Panc1 (cell line): ENCODE results near the gene KCNIP4. TPM values are rescaled to one million over a fixed set of nuclear protein-coding genes. Genes with fewer than 3 reads are reported as not detected.

Experiments used
- ATAC-seq: fragments of 200-7000 bp; cut with Tn5 transposase; 2 replicates; pipeline ENCODE4 v1.9.1; 2020; ENCODE audit warnings: mild to moderate bottlenecking, moderate library complexity
- BruUV-seq: library from RNA; stranded (reverse); fragments of 400-500 nt; replicated peaks from 2 replicates; lab custom pipeline; 2021; lab: Mats Ljungman, UMichigan
- CTCF ChIA-PET: fragments of 300-600 bp; sonication (Branson Sonifier 250); formaldehyde crosslinking; loops from one replicate; lab custom pipeline; 2022; ENCODE audit warnings: antibody characterized with exemption; lab: Charles Lee
- POLR2A ChIA-PET: fragments of 300-600 bp; sonication (Branson Sonifier 250); formaldehyde crosslinking; loops from one replicate; lab custom pipeline; 2022; ENCODE audit warnings: antibody characterized with exemption; lab: Charles Lee
- DNase-seq: peaks from one replicate; pipeline ENCODE4 v3.0.0-alpha.2; 2010; ENCODE audit warnings: low read depth, low spot score
- H3K27ac ChIP-seq: 2 replicates; pipeline ENCODE4 v1.5.1; 2011; ENCODE audit warnings: mild to moderate bottlenecking, low read length, inconsistent platforms
- H3K27me3 ChIP-seq: fragments of 200-500 bp; sonication (Bioruptor generic); 2 replicates; pipeline ENCODE4 v1.6.0; 2014; ENCODE audit warnings: low read length, inconsistent platforms; ENCODE audit not compliant: control insufficient read depth, insufficient read depth
- H3K36me3 ChIP-seq: fragments of 200-500 bp; sonication (Bioruptor generic); 2 replicates; pipeline ENCODE4 v1.5.1; 2014; ENCODE audit warnings: inconsistent platforms, mild to moderate bottlenecking, low read length, moderate library complexity; ENCODE audit not compliant: control insufficient read depth, insufficient read depth
- H3K4me1 ChIP-seq: 2 replicates; pipeline ENCODE4 v1.5.1; 2011; ENCODE audit warnings: inconsistent platforms, mild to moderate bottlenecking, low read length, moderate library complexity; ENCODE audit not compliant: control insufficient read depth, insufficient read depth
- H3K4me3 ChIP-seq, 2 experiments: 2 replicates each; pipeline ENCODE4 v1.5.1; 2011 to 2012; ENCODE audit warnings: low read depth in 2 of 2, low read length in 2 of 2, mild to moderate bottlenecking in 2 of 2, inconsistent platforms in 1 of 2, moderate library complexity in 1 of 2
- H3K9me3 ChIP-seq: fragments of 200-500 bp; sonication (Bioruptor generic); 2 replicates; pipeline ENCODE4 v1.5.1; 2014; ENCODE audit warnings: low read depth, mild to moderate bottlenecking, inconsistent platforms, low read length, moderate library complexity; ENCODE audit not compliant: control insufficient read depth, insufficient read depth
- CTCF ChIP-seq: fragments of 450-650 bp; IDR thresholded peaks from 2 replicates; pipeline ENCODE4 v1.5.1; 2017; ENCODE audit warnings: mild to moderate bottlenecking
- POLR2AphosphoS5 ChIP-seq: IDR thresholded peaks from 2 replicates; pipeline ENCODE4 v1.6.1; 2012; ENCODE audit warnings: mild to moderate bottlenecking, low read depth, low read length, moderate library complexity
- SIN3A ChIP-seq: IDR thresholded peaks from 2 replicates; pipeline ENCODE4 v1.6.1; 2012; ENCODE audit warnings: low read depth, mild to moderate bottlenecking, low read length, moderate library complexity, borderline replicate concordance; ENCODE audit not compliant: insufficient read depth
- TCF7L2 ChIP-seq: IDR thresholded peaks from 2 replicates; pipeline ENCODE4 v1.6.1; 2011; ENCODE audit warnings: mild to moderate bottlenecking, low read depth, low read length, inconsistent platforms
- in situ Hi-C: cut with HindIII; loops from 2 replicates; pipeline ENCODE4 v1.10.0; 2016; ENCODE audit warnings: low sequenced_read_pairs, low pct_unique_long_range_greater_than_20kb
- intact Hi-C: fragments of 100-400 bp; cut with micrococcal nuclease; formaldehyde crosslinking; loops from one replicate; pipeline ENCODE4 v1.10.0; 2022; ENCODE audit not compliant: unreplicated experiment
- total RNA-seq: library from RNA; stranded (reverse); gene quantifications from one replicate; pipeline ENCODE4 v1.2.1, GENCODE V29; 2021; ENCODE audit not compliant: unreplicated experiment
- TF ChIP-seq, protein P1 (sequence below), 2 experiments: IDR thresholded peaks; 2 replicates each; pipeline ENCODE4 v1.6.1; 2011 to 2012; ENCODE audit warnings: low read depth in 2 of 2, control low read depth in 1 of 2, low read length in 1 of 2, mild to moderate bottlenecking in 1 of 2, moderate library complexity in 1 of 2; ENCODE audit not compliant: insufficient read depth in 1 of 2

The KCNIP4 gene
- total RNA-seq, 1 experiment from 2014 or later: not detected

- no peak for ATAC-seq
- no peaks in the 10 kb centered on the region for H3K27me3 ChIP-seq
- no peak for DNase-seq
- H3K27ac ChIP-seq: no peak overlapping the region
- POLR2A ChIA-PET: no interaction called here
- intact Hi-C loops (no loop called here), in situ Hi-C loops (no loop called here)
- CTCF ChIA-PET: no interaction called here
- H3K4me1 ChIP-seq: no peaks in the 10 kb centered on the region
- H3K9me3 ChIP-seq: no peaks in the 10 kb centered on the region
- H3K36me3 ChIP-seq: no peaks in the 10 kb centered on the region
- TF ChIP-seq, protein P1, sequence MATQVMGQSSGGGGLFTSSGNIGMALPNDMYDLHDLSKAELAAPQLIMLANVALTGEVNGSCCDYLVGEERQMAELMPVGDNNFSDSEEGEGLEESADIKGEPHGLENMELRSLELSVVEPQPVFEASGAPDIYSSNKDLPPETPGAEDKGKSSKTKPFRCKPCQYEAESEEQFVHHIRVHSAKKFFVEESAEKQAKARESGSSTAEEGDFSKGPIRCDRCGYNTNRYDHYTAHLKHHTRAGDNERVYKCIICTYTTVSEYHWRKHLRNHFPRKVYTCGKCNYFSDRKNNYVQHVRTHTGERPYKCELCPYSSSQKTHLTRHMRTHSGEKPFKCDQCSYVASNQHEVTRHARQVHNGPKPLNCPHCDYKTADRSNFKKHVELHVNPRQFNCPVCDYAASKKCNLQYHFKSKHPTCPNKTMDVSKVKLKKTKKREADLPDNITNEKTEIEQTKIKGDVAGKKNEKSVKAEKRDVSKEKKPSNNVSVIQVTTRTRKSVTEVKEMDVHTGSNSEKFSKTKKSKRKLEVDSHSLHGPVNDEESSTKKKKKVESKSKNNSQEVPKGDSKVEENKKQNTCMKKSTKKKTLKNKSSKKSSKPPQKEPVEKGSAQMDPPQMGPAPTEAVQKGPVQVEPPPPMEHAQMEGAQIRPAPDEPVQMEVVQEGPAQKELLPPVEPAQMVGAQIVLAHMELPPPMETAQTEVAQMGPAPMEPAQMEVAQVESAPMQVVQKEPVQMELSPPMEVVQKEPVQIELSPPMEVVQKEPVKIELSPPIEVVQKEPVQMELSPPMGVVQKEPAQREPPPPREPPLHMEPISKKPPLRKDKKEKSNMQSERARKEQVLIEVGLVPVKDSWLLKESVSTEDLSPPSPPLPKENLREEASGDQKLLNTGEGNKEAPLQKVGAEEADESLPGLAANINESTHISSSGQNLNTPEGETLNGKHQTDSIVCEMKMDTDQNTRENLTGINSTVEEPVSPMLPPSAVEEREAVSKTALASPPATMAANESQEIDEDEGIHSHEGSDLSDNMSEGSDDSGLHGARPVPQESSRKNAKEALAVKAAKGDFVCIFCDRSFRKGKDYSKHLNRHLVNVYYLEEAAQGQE (IDR thresholded peaks at IDR 0.05; ENCODE audit: insufficient read depth in 1 of 2, low read depth in 2 of 2, low read length in 1 of 2): no peak
- TF ChIP-seq POLR2AphosphoS5: no peak
- TF ChIP-seq CTCF: no peak
- no peak for TF ChIP-seq SIN3A
- no peak for TF ChIP-seq TCF7L2
- BruUV-seq: no TSS peak
- H3K4me3 ChIP-seq: no peak overlapping the region
Measured at GRCh38 chr4:20983763-20984575, 964.6 kb downstream of the KCNIP4 start.

DNA sequence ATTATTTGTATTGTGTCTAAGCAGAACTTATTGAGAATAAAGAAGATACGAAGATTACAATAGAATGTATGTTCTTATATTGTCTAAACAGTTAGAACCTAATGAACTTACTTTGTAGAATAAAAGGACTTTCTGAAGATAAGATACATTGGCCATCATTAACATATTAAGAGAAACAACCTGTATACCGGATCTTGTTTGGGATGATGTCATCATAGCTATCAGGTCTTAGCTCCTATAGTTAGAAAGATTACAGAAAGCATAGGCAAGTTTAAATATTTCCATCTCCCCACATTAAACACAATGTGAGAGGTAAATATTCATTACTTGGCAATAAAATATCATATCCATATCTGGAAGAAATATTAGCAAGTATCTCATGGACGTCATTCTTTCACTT is 966.0 kb downstream of the KCNIP4 start:
- Histone ChIP-seq H3K9me3 (no peaks in the 10 kb centered on the region), H3K27me3 (no peaks in the 10 kb centered on the region), H3K4me3 (no peak overlapping the region), H3K36me3 (no peaks in the 10 kb centered on the region), H3K27ac (no peak overlapping the region), H3K4me1 (no peaks in the 10 kb centered on the region)
- in situ Hi-C loops: no loop called here
- no peak for DNase-seq
- TF ChIP-seq POLR2AphosphoS5: no peak
- ChIA-PET POLR2A (no interaction called here), CTCF (no interaction called here)
- ATAC-seq: no peak
- intact Hi-C loops: no loop called here
- BruUV-seq: no TSS peak

DNA sequence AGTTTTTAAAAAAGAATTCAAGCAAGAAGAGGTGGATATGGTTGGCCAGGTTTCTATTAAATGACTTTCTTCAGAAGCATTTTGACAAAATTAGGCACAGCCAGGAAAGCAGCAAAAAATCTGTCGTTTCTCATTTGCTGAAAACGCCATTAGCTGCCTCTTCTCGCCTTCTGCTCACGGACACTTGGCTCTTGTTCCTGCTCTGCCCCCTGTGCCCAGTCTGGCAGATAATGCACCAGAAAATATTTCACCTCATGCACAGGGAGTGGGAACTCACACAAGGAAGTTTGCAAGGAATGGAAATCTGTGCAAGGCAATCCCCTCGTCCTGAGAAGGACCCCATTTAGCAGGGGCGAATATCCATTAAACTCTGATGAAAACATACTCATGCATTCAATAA is 988.3 kb downstream of the KCNIP4 start:
- ChIA-PET CTCF (no interaction called here), POLR2A (no interaction called here)
- Histone ChIP-seq H3K4me1 (no peaks in the 10 kb centered on the region), H3K9me3 (no peaks in the 10 kb centered on the region), H3K27ac (no peak overlapping the region), H3K4me3 (no peak overlapping the region), H3K36me3 (no peaks in the 10 kb centered on the region), H3K27me3 (no peaks in the 10 kb centered on the region)
- TF ChIP-seq SIN3A (no peak), CTCF (no peak), TCF7L2 (no peak), POLR2AphosphoS5 (no peak)
- TF ChIP-seq, protein P1 (IDR thresholded peaks at IDR 0.05; ENCODE audit: insufficient read depth in 1 of 2, low read depth in 2 of 2, low read length in 1 of 2): no peak
- in situ Hi-C loops (no loop called here), intact Hi-C loops (no loop called here)
- ATAC-seq: no peak
- BruUV-seq: no TSS peak
- DNase-seq: no peak
